HepG2 (cell line): ENCODE data around the gene ZNF814. TPM values are rescaled to one million over a fixed set of nuclear protein-coding genes. Genes with fewer than 3 reads are reported as not detected.
"Not testable (repeated sequence)": the region's sequence is repeated elsewhere in the genome, so short reads cannot be mapped to it uniquely, and the experiment has no call there.

ENCODE experiments used
- ATAC-seq: fragments of 200-7000 bp; cut with Tn5 transposase; 3 replicates; pipeline ENCODE4 v1.9.1; 2020; ENCODE audit warnings: mild to moderate bottlenecking, moderate library complexity
- BruUV-seq: library from RNA; stranded (reverse); fragments of 400-500 nt; replicated peaks from 2 replicates; lab custom pipeline; 2021; lab: Mats Ljungman, UMichigan
- CTCF ChIA-PET: fragments of 300-600 bp; formaldehyde crosslinking; extraction: SDS; loops from one replicate; lab custom pipeline; 2021; ENCODE audit warnings: low total read pairs, inconsistent platforms, low intra/inter-chr PET ratio; lab: Yijun Ruan, JAX
- POLR2A ChIA-PET: fragments of 350-600 bp; sonication (Branson Sonifier 250); formaldehyde crosslinking; loops from one replicate; lab custom pipeline; 2020; ENCODE audit warnings: antibody characterized with exemption, inconsistent platforms; lab: Yijun Ruan, JAX
- DNase-seq: peaks from one replicate; pipeline ENCODE4 v3.0.0-alpha.2; 2015; ENCODE audit warnings: low spot score
- FAIRE-seq: peaks from 3 replicates; lab custom pipeline; 2011; peaks lifted over from hg19 to GRCh38; lab: Jason Lieb, UNC
- H2AFZ ChIP-seq: one replicate; pipeline ENCODE4 v1.6.1; 2011; ENCODE audit warnings: low read length, inconsistent platforms
- H3K27ac ChIP-seq: fragments of 300-600 bp; 3 replicates; pipeline ENCODE4 v1.8.0; 2011; ENCODE audit warnings: mixed run types, mild to moderate bottlenecking, mixed read lengths, low read length, inconsistent platforms; ENCODE audit not compliant: insufficient read depth; ENCODE audit errors: extremely low read length
- H3K27me3 ChIP-seq, 2 experiments: fragments of 200-600 bp in 1 of 2; 2 replicates in 1 of 2; 3 replicates in 1 of 2; pipeline versions ENCODE4 v1.6.0 to v1.8.0; 2011; ENCODE audit warnings: low read length in 2 of 2, mild to moderate bottlenecking in 2 of 2, moderate library complexity in 2 of 2, inconsistent platforms in 1 of 2; ENCODE audit not compliant: insufficient read depth in 2 of 2, control insufficient read depth in 1 of 2
- H3K36me3 ChIP-seq, 2 experiments: fragments of 200-600 bp in 1 of 2; replicated peaks in 1 of 2; 2 replicates in 1 of 2; 3 replicates in 1 of 2; pipeline versions ENCODE4 v1.5.1 to v1.8.0; 2011; ENCODE audit warnings: low read length in 2 of 2, inconsistent platforms in 1 of 2; ENCODE audit not compliant: insufficient read depth in 2 of 2, control insufficient read depth in 1 of 2
- H3K4me1 ChIP-seq: 2 replicates; pipeline ENCODE4 v1.5.1; 2012; ENCODE audit warnings: low read length, inconsistent platforms; ENCODE audit not compliant: insufficient read depth
- H3K4me2 ChIP-seq: 2 replicates; pipeline ENCODE4 v1.6.0; 2011; ENCODE audit warnings: low read depth, low read length, inconsistent platforms
- H3K4me3 ChIP-seq, 3 experiments: fragments of 200-600 bp in 1 of 3; sonication (generic), shearing (Covaris generic) in 1 of 3; replicated peaks in 1 of 3; 2 replicates each; pipeline ENCODE4 v1.5.1; 2011 to 2016; ENCODE audit warnings: low read length in 3 of 3, inconsistent platforms in 2 of 3, low read depth in 2 of 3, mild to moderate bottlenecking in 2 of 3, control low read depth in 1 of 3, mixed read lengths in 1 of 3; ENCODE audit not compliant: insufficient read depth in 1 of 3
- H3K79me2 ChIP-seq: one replicate; pipeline ENCODE4 v1.6.1; 2011; ENCODE audit warnings: low read length, inconsistent platforms; ENCODE audit not compliant: insufficient read depth
- H3K9ac ChIP-seq: 2 replicates; pipeline ENCODE4 v1.6.0; 2011; ENCODE audit warnings: mild to moderate bottlenecking, low read depth, low read length, inconsistent platforms; ENCODE audit not compliant: insufficient read depth
- H3K9me3 ChIP-seq: 2 replicates; pipeline ENCODE4 v1.5.1; 2012; ENCODE audit warnings: mild to moderate bottlenecking, low read length
- H4K20me1 ChIP-seq: 2 replicates; pipeline ENCODE4 v1.6.0; 2011; ENCODE audit warnings: inconsistent platforms, mild to moderate bottlenecking, low read length, moderate library complexity; ENCODE audit not compliant: insufficient read depth
- ZC3H13 ChIP-seq: sonication (generic); formaldehyde crosslinking; IDR thresholded peaks from 2 replicates; pipeline ENCODE4 v1.8.1; 2023; ENCODE audit warnings: mild to moderate bottlenecking, missing genetic modification reagents, moderate library complexity
- whole genome bisulfite sequencing: methylation state at CpG from one replicate; pipeline ENCODE4 v1.1.6; 2017; ENCODE audit warnings: low lambda C conversion rate; 5-methylcytosine and 5-hydroxymethylcytosine counted together
- in situ Hi-C: cut with HindIII; loops from 2 replicates; pipeline ENCODE4 v1.10.0; 2017; ENCODE audit warnings: low pct_unique_long_range_greater_than_20kb; ENCODE audit not compliant: extremely low pct_ligation_motif_present
- intact Hi-C: fragments of 100-400 bp; cut with micrococcal nuclease; formaldehyde crosslinking; loops from one replicate; pipeline ENCODE4 v1.10.0; 2022; ENCODE audit not compliant: unreplicated experiment
- polyA plus RNA-seq, 8 experiments: library from polyadenylated mRNA; depleted of rRNA in 3 of 8; stranded (reverse) in 7 of 8; unstranded in 1 of 8; fragments of >200 nt; fragmentation: Illumina TruSeq in 4 of 8; extraction: Trizol in 4 of 8; gene quantifications; 2 replicates each; pipeline versions ENCODE4 v1.2.1 to v1.2.3, GENCODE V29; 2011 to 2016; ENCODE audit warnings: low read depth in 4 of 8, missing spikeins in 1 of 8, mixed read lengths in 1 of 8; ENCODE audit not compliant: insufficient read depth in 1 of 8
- total RNA-seq, 5 experiments: library from RNA; depleted of rRNA; stranded (reverse); fragments of >200 nt; fragmentation: Illumina TruSeq; extraction: Trizol; gene quantifications; 2 replicates each; pipeline ENCODE4 v1.2.3, GENCODE V29; 2016; ENCODE audit warnings: low read depth in 1 of 5

ZNF814 gene
- total and polyA plus RNA-seq, 2 of the 13 experiments (the other 11 are each of a cell fraction or from before 2014, with no cell fraction given) = 2.5 to 3.4 TPM

DNA sequence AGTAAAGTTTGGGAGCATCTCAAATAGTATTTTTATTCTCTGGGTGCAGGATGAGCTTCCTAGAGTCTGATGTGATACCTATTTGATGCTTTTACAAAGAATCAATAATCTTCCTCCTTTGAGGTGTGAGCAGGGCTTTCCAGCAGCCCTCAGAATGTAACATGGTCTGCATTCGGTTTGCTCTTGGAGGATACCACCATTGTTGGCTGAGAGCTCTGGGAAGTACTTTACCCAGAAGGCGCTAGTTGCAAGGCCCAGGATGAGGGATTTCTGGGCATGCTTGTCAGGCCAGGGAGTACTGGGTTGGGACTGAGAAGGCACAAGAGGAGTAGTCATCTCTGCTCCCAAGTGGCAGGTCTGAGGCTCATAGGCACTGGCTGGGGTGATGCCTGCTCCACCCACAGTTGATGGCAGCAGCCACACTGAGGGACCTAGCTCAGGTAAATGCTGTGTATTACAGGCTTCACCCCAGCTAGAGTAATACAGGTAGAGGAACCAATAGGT, 39.6 kb downstream of the ZNF814 start:
- Histone ChIP-seq H3K4me1 (peaks cover 16% of the 10 kb centered on the region), H3K36me3 (peaks cover 0 to 24% of the 10 kb centered on the region in 2 experiments; a peak in 4 of 5 replicates), H3K79me2 (peaks cover 37% of the 10 kb centered on the region), H3K4me2 (peak overlapping the region; percentile 76), H3K4me3 (peak overlapping the region in 1 of 3 experiments; percentile 89; a peak in 2 of 6 replicates)
- H3K9ac ChIP-seq, H2AFZ ChIP-seq, intact Hi-C loops, H3K27ac ChIP-seq, BruUV-seq, H4K20me1 ChIP-seq, in situ Hi-C loops, H3K9me3 ChIP-seq, H3K27me3 ChIP-seq, CTCF ChIA-PET, DNase-seq: not testable (repeated sequence)
- 0 out of 2 replicates have a peak, but pooled peaks have one; percentile 13 for TF ChIP-seq ZC3H13
- peak; percentile 28 for FAIRE-seq
- 100% methylated on average over 1 of the region's 2 CpGs for WGBS
- peak; percentile 60 for ATAC-seq
- POLR2A ChIA-PET = interaction anchor here (0.7 to 1.9 kb wide), 3 partner anchors 30 to 167 kb away, joined by 3 to 9 read pairs (median 5); partner anchors contain the start of genes ZNF551 and ZNF552

DNA sequence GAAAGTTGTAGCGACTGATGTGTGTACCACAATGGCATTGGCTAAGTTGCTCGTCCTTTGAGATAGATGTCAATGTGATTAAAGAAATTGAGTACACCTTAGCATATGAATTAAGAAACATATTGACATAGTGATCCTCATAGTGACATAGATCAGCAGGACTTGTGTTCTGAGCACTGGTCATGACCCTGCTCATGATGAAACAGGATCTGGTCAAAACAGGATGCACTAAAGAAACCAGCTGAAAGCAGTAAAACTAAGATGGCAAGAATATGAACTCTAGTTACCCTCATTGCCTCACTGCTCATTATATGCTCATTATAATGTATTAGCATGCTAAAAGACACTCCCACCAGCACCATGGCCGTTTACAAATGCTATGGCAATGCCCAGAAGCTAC, 41.7 kb downstream of the ZNF814 start:
- intact Hi-C loops, in situ Hi-C loops, H3K4me2 ChIP-seq, H3K27ac ChIP-seq, FAIRE-seq, H3K4me3 ChIP-seq, BruUV-seq, H3K9me3 ChIP-seq, ATAC-seq, H2AFZ ChIP-seq, H3K27me3 ChIP-seq, POLR2A ChIA-PET, H4K20me1 ChIP-seq, DNase-seq, H3K9ac ChIP-seq, CTCF ChIA-PET: not testable (repeated sequence)
- H3K4me1 ChIP-seq = peaks cover 16% of the 10 kb centered on the region
- H3K79me2 ChIP-seq = peaks cover 32% of the 10 kb centered on the region
- whole genome bisulfite sequencing = 85% methylated on average over 3 of the region's 3 CpGs
- peaks cover 1 to 28% of the 10 kb centered on the region in 2 experiments; a peak in 4 of 5 replicates for H3K36me3 ChIP-seq
